Testis (tissue), 2 donors: ENCODE measurements around the gene AIG1.

Experiments used
- POLR2A ChIP-seq: fragments of 450-650 bp; IDR thresholded peaks from one replicate; pipeline ENCODE4 v1.6.1; 2017; ENCODE audit warnings: antibody characterized with exemption, mild to moderate bottlenecking, moderate library complexity
- TF ChIP-seq, protein P1 (sequence below), 3 experiments: fragments of 450-650 bp in 2 of 3; fragments of 200-600 bp in 1 of 3; sonication (generic) in 1 of 3; IDR thresholded peaks; one replicate each; pipeline ENCODE4 v1.5.1; 2016 to 2019; ENCODE audit warnings: antibody characterized with exemption in 3 of 3, mild to moderate bottlenecking in 2 of 3, moderate library complexity in 1 of 3

DNA sequence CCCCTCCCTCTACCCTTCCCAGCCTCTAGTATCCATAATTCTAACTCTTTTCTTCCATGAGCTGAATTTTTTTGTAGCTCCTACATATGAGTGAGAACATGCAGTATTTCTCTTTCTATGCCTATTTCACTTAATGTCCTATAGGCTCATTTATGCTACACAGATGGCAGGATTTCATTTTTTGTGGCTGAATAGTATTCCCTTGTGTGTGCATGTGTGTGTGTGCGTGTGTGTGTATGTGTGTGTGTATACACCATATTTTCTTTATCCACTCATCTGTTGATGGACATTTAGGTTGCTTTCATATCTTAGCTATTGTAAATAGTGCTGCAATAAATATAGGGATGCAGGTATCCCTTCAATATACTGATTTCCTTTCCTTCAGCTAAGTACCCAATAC, 288.8 kb downstream of the AIG1 start:
- TF ChIP-seq, protein P1, sequence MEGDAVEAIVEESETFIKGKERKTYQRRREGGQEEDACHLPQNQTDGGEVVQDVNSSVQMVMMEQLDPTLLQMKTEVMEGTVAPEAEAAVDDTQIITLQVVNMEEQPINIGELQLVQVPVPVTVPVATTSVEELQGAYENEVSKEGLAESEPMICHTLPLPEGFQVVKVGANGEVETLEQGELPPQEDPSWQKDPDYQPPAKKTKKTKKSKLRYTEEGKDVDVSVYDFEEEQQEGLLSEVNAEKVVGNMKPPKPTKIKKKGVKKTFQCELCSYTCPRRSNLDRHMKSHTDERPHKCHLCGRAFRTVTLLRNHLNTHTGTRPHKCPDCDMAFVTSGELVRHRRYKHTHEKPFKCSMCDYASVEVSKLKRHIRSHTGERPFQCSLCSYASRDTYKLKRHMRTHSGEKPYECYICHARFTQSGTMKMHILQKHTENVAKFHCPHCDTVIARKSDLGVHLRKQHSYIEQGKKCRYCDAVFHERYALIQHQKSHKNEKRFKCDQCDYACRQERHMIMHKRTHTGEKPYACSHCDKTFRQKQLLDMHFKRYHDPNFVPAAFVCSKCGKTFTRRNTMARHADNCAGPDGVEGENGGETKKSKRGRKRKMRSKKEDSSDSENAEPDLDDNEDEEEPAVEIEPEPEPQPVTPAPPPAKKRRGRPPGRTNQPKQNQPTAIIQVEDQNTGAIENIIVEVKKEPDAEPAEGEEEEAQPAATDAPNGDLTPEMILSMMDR (IDR thresholded peaks at IDR 0.05) = no peak
- TF ChIP-seq POLR2A = no peak
